ENCODE results near the gene EML4. TPM values are rescaled to one million over a fixed set of nuclear protein-coding genes. Genes with fewer than 3 reads are reported as not detected.

EML4 gene
- total and polyA plus RNA-seq, 9 of the 15 experiments (the other 6 are each of a cell fraction or from before 2014, with no cell fraction given) = 14.7 to 48.3 (median 36.5) TPM

GRCh38 chr2:42315844-42316470 lies 146.8 kb downstream of the EML4 start:
- Histone ChIP-seq H3K9me3 (replicated peaks; ENCODE audit: control insufficient read depth, insufficient read depth, low read depth, low read length) (no peaks in the 10 kb centered on the region), H3K4me2 (ENCODE audit: insufficient read depth, low read length) (no peak overlapping the region), H3K36me3 (ENCODE audit: control insufficient read depth, insufficient read depth, low read length) (peaks cover 23% of the 10 kb centered on the region; the same call in 2 of the 3 replicates), H3K4me1 (replicated peaks in 1 of 2; ENCODE audit: control insufficient read depth in 2 of 2, insufficient read depth in 2 of 2, low read length in 2 of 2) (no peaks in the 10 kb centered on the region), H2AFZ (ENCODE audit: low read depth, low read length) (no peak overlapping the region), H3K27me3 (ENCODE audit: control insufficient read depth in 2 of 2, insufficient read depth in 2 of 2, low read length in 2 of 2) (no peaks in the 10 kb centered on the region), H3K9ac (ENCODE audit: insufficient read depth in 1 of 2, low read depth in 2 of 2, low read length in 2 of 2) (no peak overlapping the region), H4K20me1 (replicated peaks; ENCODE audit: control insufficient read depth, insufficient read depth, low read length) (no peaks in the 10 kb centered on the region), H3K79me2 (ENCODE audit: control insufficient read depth, insufficient read depth, low read length) (no peaks in the 10 kb centered on the region), H3K27ac (ENCODE audit: extremely low read depth, low read depth, low read length) (no peak overlapping the region), H3K4me3 (no peak overlapping the region), H3K9me1 (ENCODE audit: control insufficient read depth, insufficient read depth, low read length) (no peaks in the 10 kb centered on the region)
- DNase-seq (ENCODE audit: extremely low read depth in 1 of 4, low spot score in 3 of 4) (no peak), FAIRE-seq (no peak), ATAC-seq (no peak)
- 90% methylated on average over 6 of the region's 6 CpGs for WGBS (ENCODE audit: insufficient coverage, low coverage, missing lambda C conversion rate)
- CTCF ChIA-PET (ENCODE audit: low intra/inter-chr PET ratio) = no interaction called here
- POLR2A ChIA-PET = interaction anchor here (1.0 kb wide), 1 partner anchor 9 kb away, joined by 3 read pairs; no protein-coding TSS in a partner anchor
- no TSS peak for BruUV-seq (replicated peaks)
- intact Hi-C loops (cut with micrococcal nuclease) (no loop called here), in situ Hi-C loops (cut with MboI) (no loop called here)
- TF ChIP-seq AFF4 (CRISPR knock-in tag; IDR thresholded peaks at IDR 0.05) (no peak), ETV1 (tag; conservative IDR thresholded peaks at IDR 0.05; ENCODE audit: low read depth) (no peak), ELK3 (CRISPR knock-in tag; IDR thresholded peaks at IDR 0.05) (no peak), TGIF2 (CRISPR knock-in tag; IDR thresholded peaks at IDR 0.05) (no peak), EP400 (IDR thresholded peaks at IDR 0.05) (no peak), SRSF9 (IDR thresholded peaks at IDR 0.05; ENCODE audit: borderline replicate concordance, low read depth, low read length) (no peak), VEZF1 (CRISPR knock-in tag; IDR thresholded peaks at IDR 0.05) (no peak), NRF1 (conservative IDR thresholded peaks at IDR 0.05 in 1 of 2, IDR thresholded peaks at IDR 0.05 in 1 of 2) (no peak), MTF1 (CRISPR knock-in tag; IDR thresholded peaks at IDR 0.05; ENCODE audit: borderline replicate concordance) (no peak), KLF6 (CRISPR knock-in tag; IDR thresholded peaks at IDR 0.05; ENCODE audit: borderline replicate concordance) (no peak), PHTF2 (CRISPR knock-in tag; IDR thresholded peaks at IDR 0.05) (no peak), TRIM24 (IDR thresholded peaks at IDR 0.05) (no peak), PCBP1 (IDR thresholded peaks at IDR 0.05; ENCODE audit: low read depth, low read length, poor library complexity, severe bottlenecking) (no peak), PHF21A (IDR thresholded peaks at IDR 0.05; ENCODE audit: borderline replicate concordance, low read depth) (no peak), ZNF76 (CRISPR knock-in tag; IDR thresholded peaks at IDR 0.05; ENCODE audit: borderline replicate concordance) (no peak), CEBPG (CRISPR knock-in tag; IDR thresholded peaks at IDR 0.05) (no peak), CEBPG (tag; conservative IDR thresholded peaks at IDR 0.05 in 1 of 2, IDR thresholded peaks at IDR 0.05 in 1 of 2) (no peak)
